Right lung (tissue), 5 donors: ENCODE data around the gene MCF2L2. TPM values are rescaled to one million over a fixed set of nuclear protein-coding genes. Genes with fewer than 3 reads are reported as not detected.

Source experiments
- DNase-seq, 2 donors: peaks; one replicate each; pipeline ENCODE4 v3.0.0-alpha.2; 2013
- polyA plus RNA-seq, 5 donors: library from polyadenylated mRNA; unstranded; fragments of 120-200 nt; gene quantifications; one replicate each; pipeline versions ENCODE4 v1.2.1 to v1.2.3, GENCODE V29; 2013; ENCODE audit warnings: inconsistent platforms in 1 of 5, low replicate concordance in 1 of 5; ENCODE audit not compliant: insufficient read length in 5 of 5, insufficient read depth in 1 of 5

MCF2L2 gene
- polyA plus RNA-seq, 5 donors: 1.3 to 3.2 (median 2.6) TPM

GRCh38 chr3:183369627-183370026 is 58.8 kb downstream of the MCF2L2 start:
- DNase-seq: no peak

- DNase-seq: no peak
These were observed 59.3 kb downstream of the MCF2L2 start for GRCh38 chr3:183369117-183369516.

- DNase-seq: no peak
These were observed 67.3 kb downstream of the MCF2L2 start for GRCh38 chr3:183360971-183361624.

GRCh38 chr3:183359036-183359435 is 69.4 kb downstream of the MCF2L2 start:
- DNase-seq: no peak

GRCh38 chr3:183357564-183358079 is 70.8 kb downstream of the MCF2L2 start:
- DNase-seq: no peak

GRCh38 chr3:183356920-183357319 is 71.5 kb downstream of the MCF2L2 start:
- no peak for DNase-seq

- DNase-seq: no peak
These were observed 73.5 kb downstream of the MCF2L2 start for GRCh38 chr3:183354874-183355273.

- DNase-seq: no peak
These were observed 74.0 kb downstream of the MCF2L2 start for GRCh38 chr3:183354325-183354831.

- DNase-seq: no peak
These were observed 75.0 kb downstream of the MCF2L2 start for GRCh38 chr3:183353421-183353820.

GRCh38 chr3:183350164-183350563 is 78.3 kb downstream of the MCF2L2 start:
- no peak for DNase-seq

GRCh38 chr3:183349421-183350157 is 78.8 kb downstream of the MCF2L2 start:
- no peak for DNase-seq

GRCh38 chr3:183342824-183343223 is 85.6 kb downstream of the MCF2L2 start:
- no peak for DNase-seq

- no peak for DNase-seq
These were observed 86.7 kb downstream of the MCF2L2 start for GRCh38 chr3:183341545-183342288.

- no peak for DNase-seq
These were observed 88.2 kb downstream of the MCF2L2 start for GRCh38 chr3:183340222-183340621.

GRCh38 chr3:183339461-183340086 is 88.8 kb downstream of the MCF2L2 start:
- no peak for DNase-seq

- DNase-seq: no peak
These were observed 89.9 kb downstream of the MCF2L2 start for GRCh38 chr3:183338520-183338919.

- no peak for DNase-seq
These were observed 95.9 kb downstream of the MCF2L2 start for GRCh38 chr3:183332487-183332886.

GRCh38 chr3:183331498-183331897 is 96.9 kb downstream of the MCF2L2 start:
- DNase-seq: no peak

- no peak for DNase-seq
These were observed 97.5 kb downstream of the MCF2L2 start for GRCh38 chr3:183330881-183331280.

GRCh38 chr3:183329543-183329942 is 98.9 kb downstream of the MCF2L2 start:
- DNase-seq: no peak

- DNase-seq: no peak
These were observed 99.6 kb downstream of the MCF2L2 start for GRCh38 chr3:183328823-183329222.

- no peak for DNase-seq
These were observed 100.3 kb downstream of the MCF2L2 start for GRCh38 chr3:183328164-183328563.
